Mesenchymal stem cell (in vitro differentiated cells and primary cell): ENCODE measurements around the gene CNP.

Source experiments
- DNase-seq: peaks from one replicate; pipeline ENCODE4 v3.0.0-alpha.2; 2013
- H2AFZ ChIP-seq: one replicate; pipeline ENCODE4 v1.6.1; 2013; ENCODE audit warnings: low read depth, mild to moderate bottlenecking, control low read depth, inconsistent platforms, low read length, moderate library complexity
- H2AK5ac ChIP-seq: 2 replicates; pipeline ENCODE4 v1.6.1; 2013; ENCODE audit warnings: low read length, moderate library complexity, mild to moderate bottlenecking, inconsistent platforms; ENCODE audit not compliant: severe bottlenecking
- H2BK120ac ChIP-seq: one replicate; pipeline ENCODE4 v1.6.1; 2013; ENCODE audit warnings: low read depth, mild to moderate bottlenecking, inconsistent platforms, low read length, moderate library complexity
- H2BK12ac ChIP-seq, 2 experiments: one replicate each; pipeline ENCODE4 v1.6.1; 2013; ENCODE audit warnings: inconsistent platforms in 2 of 2, low read length in 2 of 2, mild to moderate bottlenecking in 2 of 2, moderate library complexity in 2 of 2, control low read depth in 1 of 2
- H2BK15ac ChIP-seq: one replicate; pipeline ENCODE4 v1.6.1; 2013; ENCODE audit warnings: mild to moderate bottlenecking, low read depth, inconsistent platforms; ENCODE audit not compliant: poor library complexity, severe bottlenecking
- H2BK5ac ChIP-seq: 2 replicates; pipeline ENCODE4 v1.6.1; 2013; ENCODE audit warnings: low read depth, mild to moderate bottlenecking, low read length, control low read depth, inconsistent platforms; ENCODE audit not compliant: poor library complexity, severe bottlenecking
- H3K14ac ChIP-seq, 2 experiments: one replicate each; pipeline ENCODE4 v1.6.1; 2013; ENCODE audit warnings: inconsistent platforms in 2 of 2, low read length in 2 of 2, control low read depth in 1 of 2, mild to moderate bottlenecking in 1 of 2, moderate library complexity in 1 of 2
- H3K18ac ChIP-seq, 2 experiments: one replicate each; pipeline ENCODE4 v1.6.1; 2013; ENCODE audit warnings: inconsistent platforms in 2 of 2, low read length in 2 of 2, control low read depth in 1 of 2, low read depth in 1 of 2, mild to moderate bottlenecking in 1 of 2
- H3K23ac ChIP-seq, 2 experiments: one replicate each; pipeline ENCODE4 v1.6.1; 2013; ENCODE audit warnings: inconsistent platforms in 2 of 2, low read length in 2 of 2, mild to moderate bottlenecking in 2 of 2, moderate library complexity in 2 of 2, control low read depth in 1 of 2
- H3K27ac ChIP-seq: 2 replicates; pipeline ENCODE4 v1.5.1; 2013; ENCODE audit warnings: mild to moderate bottlenecking, moderate library complexity, low read length, control low read depth, inconsistent platforms; ENCODE audit not compliant: poor library complexity, severe bottlenecking
- H3K27me3 ChIP-seq, 2 experiments: 2 replicates each; pipeline versions ENCODE4 v1.6.1 to v1.7.0; 2013; ENCODE audit warnings: low read length in 2 of 2, mild to moderate bottlenecking in 2 of 2, moderate library complexity in 2 of 2, control low read depth in 1 of 2, inconsistent platforms in 1 of 2; ENCODE audit not compliant: control insufficient read depth in 1 of 2, insufficient read depth in 1 of 2
- H3K36me3 ChIP-seq, 2 experiments: 2 replicates each; pipeline versions ENCODE4 v1.6.1 to v1.7.0; 2013; ENCODE audit warnings: low read length in 2 of 2, control low read depth in 1 of 2, inconsistent platforms in 1 of 2, low read depth in 1 of 2, mild to moderate bottlenecking in 1 of 2; ENCODE audit not compliant: insufficient read depth in 2 of 2, control insufficient read depth in 1 of 2
- H3K4ac ChIP-seq, 2 experiments: one replicate each; pipeline ENCODE4 v1.6.1; 2013; ENCODE audit warnings: inconsistent platforms in 2 of 2, low read length in 2 of 2, mild to moderate bottlenecking in 2 of 2, moderate library complexity in 2 of 2, control low read depth in 1 of 2, low read depth in 1 of 2
- H3K4me1 ChIP-seq: 2 replicates; pipeline ENCODE4 v1.6.1; 2013; ENCODE audit warnings: low read depth, low read length, control low read depth; ENCODE audit not compliant: control insufficient read depth, insufficient read depth
- H3K4me2 ChIP-seq: 2 replicates; pipeline ENCODE4 v1.6.1; 2013; ENCODE audit warnings: low read length, mild to moderate bottlenecking, inconsistent platforms; ENCODE audit not compliant: poor library complexity, severe bottlenecking
- H3K4me3 ChIP-seq, 2 experiments: 2 replicates each; pipeline versions ENCODE4 v1.5.1 to v1.7.0; 2013; ENCODE audit warnings: low read length in 2 of 2, mild to moderate bottlenecking in 2 of 2, control low read depth in 1 of 2, low read depth in 1 of 2; ENCODE audit not compliant: insufficient read depth in 1 of 2
- H3K79me1 ChIP-seq: replicated peaks from 2 replicates; pipeline ENCODE4 v1.6.1; 2013; ENCODE audit warnings: mild to moderate bottlenecking, control low read depth, low read length, inconsistent platforms; ENCODE audit not compliant: poor library complexity, severe bottlenecking
- H3K9ac ChIP-seq: 2 replicates; pipeline ENCODE4 v1.7.0; 2013; ENCODE audit warnings: mild to moderate bottlenecking, low read length, moderate library complexity
- H3K9me3 ChIP-seq: 2 replicates; pipeline ENCODE4 v1.7.0; 2013; ENCODE audit warnings: mild to moderate bottlenecking, low read length; ENCODE audit not compliant: control insufficient read depth
- H4K8ac ChIP-seq: one replicate; pipeline ENCODE4 v1.6.1; 2013; ENCODE audit warnings: inconsistent platforms, mild to moderate bottlenecking, low read length, moderate library complexity
- H4K91ac ChIP-seq: one replicate; pipeline ENCODE4 v1.6.1; 2013; ENCODE audit warnings: mild to moderate bottlenecking, low read length, inconsistent platforms
- WGBS: methylation state at CpG from one replicate; pipeline ENCODE4 v1.1.7; 2013; ENCODE audit warnings: mixed read lengths; 5-methylcytosine and 5-hydroxymethylcytosine counted together

Gene CNP

DNA sequence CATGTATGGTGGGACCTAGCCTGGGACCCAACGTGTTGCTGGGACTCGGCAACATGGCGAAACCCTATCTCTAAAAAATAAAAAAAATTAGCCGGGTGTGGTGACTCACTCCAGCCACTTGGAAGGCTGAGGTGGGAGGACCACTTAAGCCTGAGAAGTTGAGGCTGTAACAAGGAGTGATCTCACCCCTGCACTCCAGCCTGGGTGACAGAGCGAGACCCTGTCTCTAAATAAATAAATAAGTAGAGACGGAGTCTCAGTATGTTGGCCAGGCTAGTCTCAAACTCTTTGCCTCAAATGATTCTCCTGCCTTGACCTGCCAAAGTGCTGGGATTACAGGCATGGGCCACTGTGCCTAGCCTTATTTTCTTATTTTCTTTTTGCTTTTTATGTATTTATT lies 10.1 kb upstream of the CNP start:
- Histone ChIP-seq H3K4ac (no peak overlapping the region), H4K8ac (no peak overlapping the region), H3K9ac (no peak overlapping the region), H3K9me3 (no peaks in the 10 kb centered on the region), H3K23ac (no peak overlapping the region), H3K4me2 (no peak overlapping the region), H3K4me3 (no peak overlapping the region), H4K91ac (no peak overlapping the region), H2AK5ac (no peak overlapping the region), H3K18ac (no peak overlapping the region), H3K36me3 (peaks cover 0 to 7% of the 10 kb centered on the region in 2 experiments), H3K27ac (no peak overlapping the region), H2BK12ac (no peak overlapping the region), H2AFZ (no peak overlapping the region), H2BK5ac (no peak overlapping the region), H3K14ac (no peak overlapping the region), H2BK120ac (no peak overlapping the region), H3K27me3 (peaks cover 0 to 3% of the 10 kb centered on the region in 2 experiments), H3K79me1 (no peaks in the 10 kb centered on the region), H2BK15ac (no peak overlapping the region), H3K4me1 (peaks cover 28% of the 10 kb centered on the region)
- 61% methylated on average over 5 of the region's 6 CpGs for WGBS
- DNase-seq: peak; percentile 60

GRCh38 chr17:41957031-41957868 lies 9.3 kb upstream of the CNP start:
- Histone ChIP-seq H3K4me1 (peaks cover 28% of the 10 kb centered on the region), H2BK5ac (no peak overlapping the region), H2AFZ (no peak overlapping the region), H2BK12ac (peak overlapping the region in 1 of 2 experiments; percentile 8), H3K4me3 (no peak overlapping the region), H3K23ac (no peak overlapping the region), H3K4me2 (no peak overlapping the region), H3K4ac (peak overlapping the region in 1 of 2 experiments; percentile 38), H2AK5ac (peak overlapping the region; percentile 46), H3K18ac (peak overlapping the region; percentile 17 to 41), H4K91ac (peak overlapping the region; percentile 20), H2BK15ac (no peak overlapping the region), H3K9me3 (no peaks in the 10 kb centered on the region), H3K27ac (peak overlapping the region; percentile 24), H3K14ac (no peak overlapping the region), H3K79me1 (no peaks in the 10 kb centered on the region), H4K8ac (peak overlapping the region; percentile 81), H2BK120ac (peak overlapping the region; percentile 91), H3K9ac (no peak overlapping the region), H3K36me3 (peaks cover 0 to 7% of the 10 kb centered on the region in 2 experiments), H3K27me3 (peaks cover 0 to 3% of the 10 kb centered on the region in 2 experiments)
- DNase-seq: peak; percentile 72
- WGBS: 35% methylated on average over 11 of the region's 11 CpGs

DNA sequence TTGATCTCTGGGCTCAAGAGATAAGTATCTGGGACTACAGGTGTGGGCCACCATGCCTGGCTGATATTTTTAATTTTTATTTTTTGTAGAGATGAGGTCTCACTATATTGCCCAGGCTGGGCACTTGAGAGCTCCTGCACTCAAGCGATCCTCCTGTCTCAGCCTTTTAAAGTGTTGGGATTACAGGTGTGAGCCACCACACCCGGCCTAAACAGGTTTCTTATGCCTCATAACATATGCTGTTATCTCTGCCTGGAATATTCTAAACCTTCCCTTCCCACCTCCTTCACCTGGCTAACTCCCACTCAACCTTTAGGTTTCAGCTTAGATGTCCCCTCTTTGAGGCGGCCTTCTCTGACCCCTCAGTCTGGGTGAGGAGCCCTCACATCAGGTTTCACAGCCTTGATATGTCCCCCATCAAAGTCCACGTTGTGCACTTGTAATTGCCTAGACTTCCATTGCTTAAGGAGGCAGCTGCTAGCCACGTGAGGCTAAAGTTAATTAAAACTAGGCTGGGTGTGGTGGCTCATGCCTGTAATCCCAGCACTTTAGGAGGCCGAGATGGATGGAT lies 8.6 kb upstream of the CNP start:
- Histone ChIP-seq H2BK5ac (no peak overlapping the region), H3K79me1 (no peaks in the 10 kb centered on the region), H3K4me1 (peaks cover 30% of the 10 kb centered on the region), H4K91ac (peak overlapping the region; percentile 44), H3K27me3 (peaks cover 0 to 3% of the 10 kb centered on the region in 2 experiments), H3K27ac (peak overlapping the region; percentile 24), H3K18ac (peak overlapping the region in 1 of 2 experiments; percentile 26), H2BK12ac (peak overlapping the region; percentile 59 to 79), H2BK15ac (no peak overlapping the region), H2AFZ (no peak overlapping the region), H3K9ac (no peak overlapping the region), H3K4me3 (no peak overlapping the region), H2BK120ac (peak overlapping the region; percentile 91), H3K9me3 (no peaks in the 10 kb centered on the region), H3K4me2 (no peak overlapping the region), H3K23ac (no peak overlapping the region), H2AK5ac (peak overlapping the region; percentile 88), H3K36me3 (peaks cover 0 to 7% of the 10 kb centered on the region in 2 experiments), H4K8ac (peak overlapping the region; percentile 16), H3K4ac (peak overlapping the region; percentile 19 to 38), H3K14ac (no peak overlapping the region)
- 90% methylated on average over 6 of the region's 6 CpGs for WGBS
- DNase-seq: no peak

DNA sequence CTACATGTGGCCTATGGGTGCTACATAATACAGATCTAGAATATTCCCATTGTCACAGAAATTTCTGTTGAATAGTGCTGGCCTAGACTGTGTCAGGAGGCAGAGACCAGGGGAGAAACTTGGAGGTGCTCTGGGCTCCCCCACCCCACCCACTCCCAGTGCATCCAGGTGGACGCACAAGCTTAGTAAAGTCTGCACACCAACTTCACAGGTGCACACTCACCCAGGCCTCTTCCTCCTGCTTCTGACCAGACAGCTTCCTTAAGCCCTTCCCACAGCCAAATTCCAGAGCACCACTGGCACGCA lies 7.6 kb upstream of the CNP start:
- H4K91ac ChIP-seq: no peak overlapping the region
- H3K18ac ChIP-seq: peak overlapping the region in 1 of 2 experiments; percentile 82
- peaks cover 30% of the 10 kb centered on the region for H3K4me1 ChIP-seq
- peak overlapping the region; percentile 58 for H3K27ac ChIP-seq
- H3K27me3 ChIP-seq: peaks cover 0 to 3% of the 10 kb centered on the region in 2 experiments
- no peak overlapping the region for H3K9ac ChIP-seq
- no peak overlapping the region for H2BK120ac ChIP-seq
- no peak overlapping the region for H2AK5ac ChIP-seq
- H2BK15ac ChIP-seq: no peak overlapping the region
- H3K36me3 ChIP-seq: peaks cover 0 to 5% of the 10 kb centered on the region in 2 experiments
- H3K4me2 ChIP-seq: no peak overlapping the region
- no peaks in the 10 kb centered on the region for H3K9me3 ChIP-seq
- H3K14ac ChIP-seq: no peak overlapping the region
- no peaks in the 10 kb centered on the region for H3K79me1 ChIP-seq
- no peak overlapping the region for H3K4me3 ChIP-seq
- no peak overlapping the region for H2BK5ac ChIP-seq
- H2BK12ac ChIP-seq: peak overlapping the region in 1 of 2 experiments; percentile 4
- WGBS: 36% methylated on average over 2 of the region's 2 CpGs
- no peak for DNase-seq
- peak overlapping the region; percentile 10 for H2AFZ ChIP-seq
- H4K8ac ChIP-seq: no peak overlapping the region
- no peak overlapping the region for H3K23ac ChIP-seq
- H3K4ac ChIP-seq: no peak overlapping the region
